ENCODE data around the gene NBAS.
A peak's percentile ranks its signal among the peaks of the same experiment; 100 is the strongest.

Gene NBAS

DNA sequence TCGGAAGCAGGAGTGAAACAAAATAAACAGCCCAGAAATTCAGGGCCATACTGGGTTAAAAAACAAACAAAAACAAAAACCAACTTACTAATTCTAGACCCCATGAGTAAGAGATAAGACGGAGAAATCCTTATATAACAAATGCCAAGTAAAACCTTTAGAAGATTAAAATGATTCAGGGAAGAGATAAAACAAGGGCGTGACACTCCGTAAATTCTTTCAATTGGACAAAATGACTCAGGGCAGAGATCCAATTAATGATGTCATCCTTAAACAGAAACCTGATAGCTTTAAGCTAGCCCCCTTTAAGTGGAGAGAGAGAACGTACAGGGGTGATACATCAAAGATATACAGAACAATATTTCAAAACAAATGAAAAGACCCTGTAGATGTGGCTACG is 317.4 kb downstream of the NBAS start:
- H3K4me3 ChIP-seq (ENCODE audit: low read depth, low read length): no peak overlapping the region
- in situ Hi-C loops (cut with HindIII; ENCODE audit: low sequenced_read_pairs): no loop called here
- TF ChIP-seq, protein P1, sequence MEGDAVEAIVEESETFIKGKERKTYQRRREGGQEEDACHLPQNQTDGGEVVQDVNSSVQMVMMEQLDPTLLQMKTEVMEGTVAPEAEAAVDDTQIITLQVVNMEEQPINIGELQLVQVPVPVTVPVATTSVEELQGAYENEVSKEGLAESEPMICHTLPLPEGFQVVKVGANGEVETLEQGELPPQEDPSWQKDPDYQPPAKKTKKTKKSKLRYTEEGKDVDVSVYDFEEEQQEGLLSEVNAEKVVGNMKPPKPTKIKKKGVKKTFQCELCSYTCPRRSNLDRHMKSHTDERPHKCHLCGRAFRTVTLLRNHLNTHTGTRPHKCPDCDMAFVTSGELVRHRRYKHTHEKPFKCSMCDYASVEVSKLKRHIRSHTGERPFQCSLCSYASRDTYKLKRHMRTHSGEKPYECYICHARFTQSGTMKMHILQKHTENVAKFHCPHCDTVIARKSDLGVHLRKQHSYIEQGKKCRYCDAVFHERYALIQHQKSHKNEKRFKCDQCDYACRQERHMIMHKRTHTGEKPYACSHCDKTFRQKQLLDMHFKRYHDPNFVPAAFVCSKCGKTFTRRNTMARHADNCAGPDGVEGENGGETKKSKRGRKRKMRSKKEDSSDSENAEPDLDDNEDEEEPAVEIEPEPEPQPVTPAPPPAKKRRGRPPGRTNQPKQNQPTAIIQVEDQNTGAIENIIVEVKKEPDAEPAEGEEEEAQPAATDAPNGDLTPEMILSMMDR (IDR thresholded peaks at IDR 0.05; ENCODE audit: low read depth, low read length, missing control alignments): no peak
- peak; percentile 9 for DNase-seq (ENCODE audit: low read depth)

DNA sequence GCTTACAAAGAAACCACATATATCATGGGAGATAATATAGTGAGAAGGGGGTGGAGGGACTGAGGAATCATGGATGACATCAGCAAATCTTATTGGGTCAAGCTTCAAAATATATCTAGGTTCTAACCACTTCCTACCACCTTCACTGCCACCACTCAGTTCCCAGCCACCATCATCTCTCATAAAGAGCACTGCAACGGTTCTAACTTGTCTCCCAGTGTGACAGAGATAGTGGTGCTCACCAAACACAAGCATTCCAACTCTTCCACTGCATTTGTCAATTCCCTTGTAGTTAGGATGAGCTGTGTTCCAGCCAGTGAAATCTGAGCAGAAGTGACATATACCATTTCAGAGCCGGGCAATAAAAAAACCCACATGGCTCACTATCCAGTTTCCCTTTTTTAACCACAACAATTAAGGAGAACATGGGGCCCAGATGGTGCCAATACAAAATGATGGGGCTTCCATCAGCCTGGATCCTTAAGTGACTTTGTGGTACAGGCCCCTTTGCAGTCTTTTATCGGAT is 318.1 kb downstream of the NBAS start:
- TF ChIP-seq, protein P1 (IDR thresholded peaks at IDR 0.05; ENCODE audit: low read depth, low read length, missing control alignments): no peak
- DNase-seq (ENCODE audit: low read depth): no peak
- in situ Hi-C loops (cut with HindIII; ENCODE audit: low sequenced_read_pairs): no loop called here
- no peak overlapping the region for H3K4me3 ChIP-seq (ENCODE audit: low read depth, low read length)

DNA sequence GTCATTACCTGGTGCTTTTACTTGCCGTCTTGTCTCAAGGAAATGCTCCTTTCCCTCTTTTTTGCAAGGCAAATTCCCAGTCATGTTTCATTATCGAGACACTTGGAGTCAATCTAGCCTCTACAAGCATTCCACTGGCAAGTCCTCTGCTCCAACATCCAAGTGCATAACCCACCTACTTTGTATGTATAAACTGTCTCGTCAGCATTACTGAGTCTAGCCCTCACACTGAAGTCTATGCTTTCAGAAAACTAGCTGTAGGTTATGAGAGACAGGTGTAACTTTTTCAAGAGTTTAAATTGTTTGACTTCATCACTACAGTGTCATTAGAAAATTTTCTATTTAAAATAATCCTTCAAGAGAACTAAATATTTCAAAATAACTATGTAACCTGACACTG is 319.2 kb downstream of the NBAS start:
- no peak for DNase-seq (ENCODE audit: low read depth)
- H3K4me3 ChIP-seq (ENCODE audit: low read depth, low read length): no peak overlapping the region
- TF ChIP-seq, protein P1 (IDR thresholded peaks at IDR 0.05; ENCODE audit: low read depth, low read length, missing control alignments): no peak
- in situ Hi-C loops (cut with HindIII; ENCODE audit: low sequenced_read_pairs): no loop called here

DNA sequence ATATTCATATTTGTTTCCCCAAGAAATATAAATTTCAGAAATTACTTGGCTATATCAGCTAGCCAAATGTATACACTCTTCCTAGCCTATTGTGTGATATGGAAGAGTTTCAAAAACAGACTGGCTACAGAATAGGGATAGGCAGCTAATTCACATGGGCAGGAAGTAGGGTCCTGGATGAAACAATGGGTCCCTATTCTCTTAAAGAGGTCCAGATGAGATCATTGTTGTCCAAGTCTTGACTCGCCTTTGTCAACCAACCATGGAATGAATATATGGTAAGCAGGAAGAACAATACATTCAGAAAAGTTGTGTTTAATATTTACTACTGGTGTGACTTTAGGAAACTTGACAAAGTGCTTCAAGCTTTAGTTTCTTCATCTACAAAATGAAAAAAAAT is 319.9 kb downstream of the NBAS start:
- in situ Hi-C loops (cut with HindIII; ENCODE audit: low sequenced_read_pairs): no loop called here
- no peak overlapping the region for H3K4me3 ChIP-seq (ENCODE audit: low read depth, low read length)
- TF ChIP-seq, protein P1 (IDR thresholded peaks at IDR 0.05; ENCODE audit: low read depth, low read length, missing control alignments): no peak
- DNase-seq (ENCODE audit: low read depth): no peak

DNA sequence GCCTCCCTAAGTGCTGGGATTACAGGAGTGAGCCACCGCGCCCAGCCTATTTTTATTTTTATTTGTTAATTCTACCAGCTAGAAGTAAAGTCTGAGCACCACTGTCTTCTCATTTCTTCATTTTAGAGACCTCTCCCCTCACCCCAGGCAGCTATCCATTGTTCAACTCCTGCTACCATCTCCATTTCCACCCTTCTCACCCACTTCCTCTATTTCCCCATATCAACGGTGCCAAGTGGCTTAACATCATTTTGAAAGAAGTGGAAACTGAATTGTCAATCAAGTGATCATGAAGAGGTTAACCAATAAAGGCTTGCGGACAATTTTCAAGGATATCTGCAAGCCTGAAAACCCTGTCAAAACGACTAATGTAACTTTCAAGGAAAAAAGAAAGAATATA is 323.1 kb downstream of the NBAS start:
- no peak overlapping the region for H3K4me3 ChIP-seq (ENCODE audit: low read depth, low read length)
- TF ChIP-seq, protein P1 (IDR thresholded peaks at IDR 0.05; ENCODE audit: low read depth, low read length, missing control alignments): no peak
- in situ Hi-C loops (cut with HindIII; ENCODE audit: low sequenced_read_pairs): no loop called here
- DNase-seq (ENCODE audit: low read depth): no peak

DNA sequence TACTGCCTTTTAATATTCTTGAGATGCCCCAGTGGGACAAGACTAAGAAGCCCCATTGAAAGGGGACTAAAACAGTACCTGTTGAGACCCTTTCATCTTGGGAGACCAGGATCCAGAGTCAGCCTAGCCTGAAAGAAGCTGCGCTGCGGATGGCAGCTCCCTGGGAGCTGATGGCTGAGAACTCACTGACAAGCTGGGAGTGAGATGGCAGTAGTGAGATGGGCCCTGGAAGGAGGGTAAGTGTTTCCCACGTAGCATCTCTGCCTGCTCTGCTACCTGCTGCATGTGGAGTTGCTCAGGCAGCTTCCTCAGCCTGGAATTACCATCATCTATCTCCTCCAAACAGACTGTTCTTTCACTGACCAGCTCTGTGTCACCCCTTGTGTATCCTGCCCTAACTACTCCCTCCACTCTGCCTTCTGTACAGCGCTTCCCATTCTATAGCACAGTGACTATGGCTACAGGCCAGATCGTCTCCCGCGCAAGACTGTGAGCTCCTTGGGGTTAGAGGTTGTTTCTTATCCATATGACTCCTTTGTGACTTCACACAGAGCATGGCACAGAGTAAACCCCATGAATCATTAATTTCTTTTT is 330.4 kb downstream of the NBAS start:
- H3K4me3 ChIP-seq (ENCODE audit: low read depth, low read length): no peak overlapping the region
- TF ChIP-seq, protein P1 (IDR thresholded peaks at IDR 0.05; ENCODE audit: low read depth, low read length, missing control alignments): no peak
- DNase-seq (ENCODE audit: low read depth): no peak
- in situ Hi-C loops (cut with HindIII; ENCODE audit: low sequenced_read_pairs): no loop called here
